T-helper 2 cell treated with Interferon-gamma antibody and Interleukin-4, amounts not matched to agents 5 μg/mL and 100 μg/mL, for 36 hours (primary cell): ENCODE measurements around the gene COBL.

Experiments
- DNase-seq: peaks from one replicate; pipeline ENCODE4 v3.0.0; 2021; ENCODE audit warnings: low spot score
- H3K27ac Mint-ChIP-seq: one replicate; pipeline ENCODE4 v1.8.0; 2021; ENCODE audit warnings: mild to moderate bottlenecking, mixed read lengths
- H3K27me3 Mint-ChIP-seq: one replicate; pipeline ENCODE4 v1.8.0; 2021; ENCODE audit warnings: low read depth, mixed read lengths
- H3K36me3 Mint-ChIP-seq: one replicate; pipeline ENCODE4 v1.8.0; 2021; ENCODE audit warnings: low read depth, mixed read lengths
- H3K4me1 Mint-ChIP-seq: one replicate; pipeline ENCODE4 v1.8.0; 2021; ENCODE audit warnings: low read depth, mixed read lengths
- H3K4me3 Mint-ChIP-seq: one replicate; pipeline ENCODE4 v1.8.0; 2022; ENCODE audit warnings: mild to moderate bottlenecking, moderate library complexity, mixed read lengths
- H3K9me3 Mint-ChIP-seq: one replicate; pipeline ENCODE4 v1.8.0; 2021; ENCODE audit warnings: mixed read lengths

COBL gene

DNA sequence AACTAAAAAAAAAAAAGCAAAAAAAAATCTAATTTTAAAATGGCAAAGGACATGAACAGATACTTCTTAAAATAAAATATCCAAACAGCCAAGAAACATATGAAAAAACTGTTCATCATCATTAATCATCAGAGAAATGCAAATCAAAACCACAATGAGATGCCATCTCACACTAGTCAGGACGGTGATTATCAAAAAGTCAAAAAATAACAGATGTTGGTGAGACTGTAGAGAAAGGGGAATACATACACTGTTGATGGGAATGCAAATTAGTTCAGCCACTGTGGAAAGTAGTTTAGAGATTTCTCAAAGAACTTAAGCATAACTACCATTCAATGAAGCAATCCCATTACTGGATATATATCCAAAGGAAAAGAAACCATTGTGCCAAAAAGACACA lies 30.2 kb downstream of the COBL start:
- Mint-ChIP-seq H3K36me3 (no peaks in the 10 kb centered on the region), H3K9me3 (peaks cover 4% of the 10 kb centered on the region), H3K4me1 (no peaks in the 10 kb centered on the region), H3K4me3 (no peak overlapping the region), H3K27ac (no peak overlapping the region), H3K27me3 (peaks cover 5% of the 10 kb centered on the region)
- DNase-seq: no peak

- Mint-ChIP-seq H3K36me3 (no peaks in the 10 kb centered on the region), H3K27ac (no peak overlapping the region), H3K27me3 (no peaks in the 10 kb centered on the region), H3K4me1 (no peaks in the 10 kb centered on the region), H3K9me3 (peaks cover 4% of the 10 kb centered on the region), H3K4me3 (no peak overlapping the region)
- no peak for DNase-seq
Measured at GRCh38 chr7:51280156-51280555, 36.5 kb downstream of the COBL start.

DNA sequence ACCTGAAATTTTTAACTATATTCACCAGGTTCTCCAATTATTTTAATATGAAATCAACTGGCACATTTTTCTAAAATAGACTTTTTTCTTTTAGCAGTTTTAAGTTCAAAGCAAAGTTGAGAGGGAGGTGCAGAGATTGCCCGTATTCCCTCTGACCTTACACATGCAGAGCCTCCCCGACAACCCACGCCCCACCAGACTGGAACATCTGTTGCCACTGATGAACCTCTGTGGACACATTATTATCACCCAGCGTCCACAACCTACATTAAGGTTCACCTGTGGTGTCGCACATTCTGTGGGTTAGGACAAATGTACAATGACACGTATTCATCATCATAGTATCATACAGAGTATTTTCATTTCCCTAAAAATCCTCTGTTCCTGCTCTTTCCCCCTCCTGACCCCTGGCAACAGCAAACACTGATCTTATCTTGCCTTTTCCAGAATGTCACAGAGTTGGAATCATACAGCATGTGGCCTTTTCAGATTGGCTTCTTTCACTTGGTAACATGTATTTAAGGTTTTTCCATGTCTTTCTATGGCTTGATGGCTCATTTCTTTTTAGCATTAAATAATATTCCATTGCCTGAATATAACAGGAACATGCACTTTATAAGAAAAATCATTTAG lies 37.1 kb downstream of the COBL start:
- no peak for DNase-seq
- Mint-ChIP-seq H3K9me3 (peaks cover 4% of the 10 kb centered on the region), H3K4me1 (no peaks in the 10 kb centered on the region), H3K4me3 (no peak overlapping the region), H3K27ac (no peak overlapping the region), H3K36me3 (no peaks in the 10 kb centered on the region), H3K27me3 (no peaks in the 10 kb centered on the region)

GRCh38 chr7:51278797-51279196 lies 37.8 kb downstream of the COBL start:
- Mint-ChIP-seq H3K9me3 (peaks cover 4% of the 10 kb centered on the region), H3K36me3 (no peaks in the 10 kb centered on the region), H3K27ac (no peak overlapping the region), H3K27me3 (peaks cover 3% of the 10 kb centered on the region), H3K4me1 (no peaks in the 10 kb centered on the region), H3K4me3 (no peak overlapping the region)
- DNase-seq: no peak

GRCh38 chr7:51276967-51277366 lies 39.6 kb downstream of the COBL start:
- Mint-ChIP-seq H3K27ac (no peak overlapping the region), H3K4me3 (no peak overlapping the region), H3K27me3 (peaks cover 3% of the 10 kb centered on the region), H3K36me3 (no peaks in the 10 kb centered on the region), H3K9me3 (no peaks in the 10 kb centered on the region), H3K4me1 (no peaks in the 10 kb centered on the region)
- no peak for DNase-seq

GRCh38 chr7:51276091-51276605 lies 40.5 kb downstream of the COBL start:
- Mint-ChIP-seq H3K27ac (no peak overlapping the region), H3K4me1 (no peaks in the 10 kb centered on the region), H3K27me3 (peaks cover 3% of the 10 kb centered on the region), H3K4me3 (no peak overlapping the region), H3K36me3 (no peaks in the 10 kb centered on the region), H3K9me3 (no peaks in the 10 kb centered on the region)
- no peak for DNase-seq

GRCh38 chr7:51275532-51275931 lies 41.1 kb downstream of the COBL start:
- H3K27ac Mint-ChIP-seq: no peak overlapping the region
- no peak overlapping the region for H3K4me3 Mint-ChIP-seq
- H3K9me3 Mint-ChIP-seq: no peaks in the 10 kb centered on the region
- DNase-seq: no peak
- peaks cover 3% of the 10 kb centered on the region for H3K27me3 Mint-ChIP-seq
- H3K36me3 Mint-ChIP-seq: no peaks in the 10 kb centered on the region
- no peaks in the 10 kb centered on the region for H3K4me1 Mint-ChIP-seq

DNA sequence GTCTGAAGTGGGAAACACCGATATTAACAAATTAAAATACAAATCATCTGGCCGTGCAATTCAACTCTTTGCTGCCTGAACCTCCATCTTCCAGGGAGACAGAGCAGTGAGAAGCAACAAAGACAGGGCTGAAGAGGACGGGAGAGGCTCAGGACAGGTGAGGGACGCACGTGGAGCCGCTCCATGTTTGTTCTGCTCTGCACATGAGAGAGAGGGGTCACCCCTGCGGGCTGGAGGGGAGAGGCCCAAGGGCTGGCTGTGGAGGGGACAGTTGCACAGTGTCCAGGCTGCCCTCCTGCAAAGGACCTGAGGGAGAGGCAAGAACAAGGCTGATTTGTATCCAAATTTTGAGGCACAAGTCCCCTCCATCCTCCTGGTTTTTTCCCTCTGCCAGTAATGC lies 41.7 kb downstream of the COBL start:
- Mint-ChIP-seq H3K27ac (no peak overlapping the region), H3K4me1 (no peaks in the 10 kb centered on the region), H3K4me3 (no peak overlapping the region), H3K27me3 (peaks cover 3% of the 10 kb centered on the region), H3K36me3 (no peaks in the 10 kb centered on the region), H3K9me3 (no peaks in the 10 kb centered on the region)
- DNase-seq: no peak

GRCh38 chr7:51274001-51274400 lies 42.6 kb downstream of the COBL start:
- Mint-ChIP-seq H3K36me3 (no peaks in the 10 kb centered on the region), H3K4me1 (no peaks in the 10 kb centered on the region), H3K9me3 (no peaks in the 10 kb centered on the region), H3K27ac (no peak overlapping the region), H3K27me3 (peaks cover 3% of the 10 kb centered on the region), H3K4me3 (no peak overlapping the region)
- no peak for DNase-seq

- Mint-ChIP-seq H3K36me3 (no peaks in the 10 kb centered on the region), H3K27me3 (peaks cover 3% of the 10 kb centered on the region), H3K4me3 (no peak overlapping the region), H3K27ac (no peak overlapping the region), H3K9me3 (no peaks in the 10 kb centered on the region), H3K4me1 (no peaks in the 10 kb centered on the region)
- DNase-seq: no peak
Measured at GRCh38 chr7:51273360-51273759, 43.2 kb downstream of the COBL start.

DNA sequence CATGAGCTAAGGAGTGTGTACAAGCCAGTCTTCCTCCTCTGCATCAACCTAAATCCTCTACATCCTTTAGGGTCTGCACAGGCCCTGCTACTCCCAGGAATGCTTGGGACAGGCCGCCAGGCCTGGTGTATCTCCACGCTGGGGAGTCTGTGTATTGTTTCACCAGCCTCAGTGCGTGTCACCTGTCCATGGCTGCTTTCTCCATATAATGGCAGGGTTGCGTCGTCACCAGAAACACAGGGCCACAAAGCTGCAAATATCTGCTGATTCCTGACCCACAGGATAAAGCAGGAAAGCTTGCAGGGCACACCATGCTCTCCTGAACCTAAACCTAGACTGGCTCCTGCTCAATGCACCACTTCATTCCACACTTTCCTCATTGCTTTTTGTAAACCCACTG lies 45.6 kb downstream of the COBL start:
- Mint-ChIP-seq H3K27ac (no peak overlapping the region), H3K27me3 (peaks cover 3% of the 10 kb centered on the region), H3K9me3 (no peaks in the 10 kb centered on the region), H3K36me3 (no peaks in the 10 kb centered on the region), H3K4me1 (no peaks in the 10 kb centered on the region), H3K4me3 (no peak overlapping the region)
- no peak for DNase-seq

DNA sequence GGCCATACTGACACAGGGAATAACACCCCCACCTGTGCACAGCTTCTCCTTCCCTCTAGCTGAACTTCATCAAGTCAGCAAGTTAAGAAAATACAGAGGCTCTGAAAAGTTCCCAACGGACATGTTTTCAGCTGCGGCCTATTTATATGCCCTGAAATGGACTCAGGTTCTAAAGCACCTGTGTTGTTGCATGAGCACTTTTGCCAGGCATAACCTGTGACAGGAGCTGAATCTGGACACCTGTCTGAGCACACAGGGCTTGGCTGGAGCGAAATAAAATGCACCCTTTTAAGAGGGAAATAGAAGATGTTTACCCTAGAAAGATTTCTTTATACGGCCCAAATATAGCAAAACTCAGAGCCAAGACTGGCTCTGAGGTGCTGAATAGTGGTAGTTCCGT lies 46.7 kb downstream of the COBL start:
- Mint-ChIP-seq H3K36me3 (no peaks in the 10 kb centered on the region), H3K4me3 (no peak overlapping the region), H3K9me3 (no peaks in the 10 kb centered on the region), H3K27me3 (peaks cover 3% of the 10 kb centered on the region), H3K4me1 (no peaks in the 10 kb centered on the region), H3K27ac (no peak overlapping the region)
- DNase-seq: no peak

DNA sequence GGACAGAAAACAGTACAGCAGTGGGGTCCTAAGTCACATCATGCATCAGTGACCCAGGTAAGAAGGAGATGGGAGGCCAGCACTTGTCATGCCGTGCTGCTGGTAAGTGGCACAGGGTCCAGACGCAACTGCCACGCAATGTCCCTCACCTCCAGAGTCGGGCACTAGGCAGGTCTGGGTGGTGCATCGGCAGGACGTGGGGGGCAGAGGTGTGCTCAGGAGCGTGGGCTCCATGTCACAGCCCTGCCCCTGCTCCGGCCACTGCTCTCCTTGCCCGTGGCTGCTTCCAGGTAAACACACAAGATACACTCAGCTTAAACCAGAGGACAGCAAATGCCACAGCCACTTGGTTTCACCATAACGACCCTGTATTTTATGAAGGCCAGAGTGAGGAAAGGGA lies 47.3 kb downstream of the COBL start:
- no peaks in the 10 kb centered on the region for H3K9me3 Mint-ChIP-seq
- H3K27me3 Mint-ChIP-seq: peaks cover 3% of the 10 kb centered on the region
- no peak for DNase-seq
- no peak overlapping the region for H3K4me3 Mint-ChIP-seq
- H3K27ac Mint-ChIP-seq: no peak overlapping the region
- no peaks in the 10 kb centered on the region for H3K4me1 Mint-ChIP-seq
- no peaks in the 10 kb centered on the region for H3K36me3 Mint-ChIP-seq

DNA sequence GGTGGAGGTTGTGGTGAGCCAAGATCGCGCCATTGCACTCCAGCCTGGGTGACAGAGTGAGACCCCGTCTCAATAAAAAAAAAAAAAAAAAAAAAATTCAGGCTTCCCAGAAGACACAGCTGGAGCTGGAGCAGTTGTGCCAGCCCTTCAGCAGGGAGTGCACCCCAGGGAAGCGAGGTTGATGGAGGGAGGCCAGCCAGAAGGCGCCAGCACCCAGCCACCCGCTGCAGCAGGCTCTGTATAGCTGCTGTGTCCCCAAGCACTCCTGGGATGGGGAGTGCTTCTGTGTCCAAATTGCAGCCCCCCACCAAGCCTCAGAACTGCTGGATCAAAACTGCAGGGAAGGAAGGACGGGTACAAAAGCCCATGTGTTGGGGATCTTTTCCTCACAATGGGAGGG lies 47.8 kb downstream of the COBL start:
- H3K27me3 Mint-ChIP-seq: no peaks in the 10 kb centered on the region
- no peak overlapping the region for H3K4me3 Mint-ChIP-seq
- DNase-seq: no peak
- H3K4me1 Mint-ChIP-seq: no peaks in the 10 kb centered on the region
- no peaks in the 10 kb centered on the region for H3K9me3 Mint-ChIP-seq
- H3K36me3 Mint-ChIP-seq: no peaks in the 10 kb centered on the region
- H3K27ac Mint-ChIP-seq: no peak overlapping the region

DNA sequence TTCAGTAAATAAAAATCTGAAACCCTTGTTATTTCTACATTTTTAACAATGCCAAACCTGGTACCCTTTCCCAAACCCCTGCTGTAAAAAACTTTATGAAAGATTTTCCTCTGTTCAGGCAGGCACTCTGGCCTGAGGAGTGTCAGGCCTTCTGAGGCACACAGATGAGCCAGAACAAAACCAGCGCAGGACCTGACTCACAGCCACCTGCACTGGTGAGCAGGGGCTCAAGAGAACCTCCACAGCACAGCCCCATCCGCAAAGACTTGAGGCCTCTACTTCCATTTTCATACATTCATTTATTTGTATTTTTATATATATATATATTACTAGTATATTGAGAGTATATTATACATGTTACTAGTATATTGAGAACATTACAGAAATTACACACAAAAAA lies 49.4 kb downstream of the COBL start:
- H3K4me1 Mint-ChIP-seq: no peaks in the 10 kb centered on the region
- no peak for DNase-seq
- H3K9me3 Mint-ChIP-seq: no peaks in the 10 kb centered on the region
- no peaks in the 10 kb centered on the region for H3K27me3 Mint-ChIP-seq
- H3K36me3 Mint-ChIP-seq: no peaks in the 10 kb centered on the region
- H3K27ac Mint-ChIP-seq: no peak overlapping the region
- no peak overlapping the region for H3K4me3 Mint-ChIP-seq
